Measurements from ENCODE around the gene SPATA20.

SPATA20 gene

GRCh38 chr17:50547035-50547735 is at the start of gene SPATA20:
Gene SPATA20 (plus strand): TSS chr17:50547174. CDS start chr17:50547209, 35 bp downstream.
- DNase-seq: peak; percentile 86

- DNase-seq: no peak
Observed at GRCh38 chr17:50498021-50498874, 48.7 kb upstream of the SPATA20 start.

DNA sequence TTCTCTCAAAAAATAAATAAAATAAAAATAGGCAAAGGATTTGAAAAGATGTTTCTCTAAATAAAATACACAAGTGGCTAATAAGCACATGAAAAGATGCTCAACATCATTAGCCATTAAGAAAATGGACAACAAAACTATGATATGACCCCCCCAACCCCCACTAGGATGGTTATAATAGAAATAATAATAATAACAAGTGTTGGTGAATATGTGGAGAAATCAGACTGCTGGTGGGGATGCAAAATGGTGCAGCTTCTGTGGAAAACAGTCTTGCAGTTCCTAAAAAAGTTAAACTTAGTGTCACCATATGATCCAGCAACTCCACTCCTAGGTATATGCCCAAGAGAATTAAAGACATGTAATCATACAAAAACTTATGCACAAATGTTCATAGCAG is 47.7 kb upstream of the SPATA20 start:
- no peak for DNase-seq

GRCh38 chr17:50499721-50500120 is 47.3 kb upstream of the SPATA20 start:
- no peak for DNase-seq

DNA sequence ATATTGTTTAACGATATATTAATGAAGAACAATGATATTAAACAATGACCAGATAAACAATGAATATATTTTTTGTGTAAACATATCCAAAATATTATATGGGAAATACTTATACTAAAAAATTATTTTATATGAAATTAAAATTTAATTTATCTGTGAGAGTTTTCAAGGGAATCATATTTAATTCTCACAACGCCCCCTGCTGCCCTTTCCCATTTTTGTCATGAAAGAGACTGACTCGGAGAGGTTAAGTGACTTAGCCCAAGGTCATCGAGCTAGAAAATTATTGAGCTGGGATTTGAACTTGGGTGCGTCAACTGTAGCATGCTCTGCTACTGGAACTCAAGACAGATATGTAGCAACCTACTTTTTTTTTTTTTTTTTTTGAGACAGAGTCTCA is 45.9 kb upstream of the SPATA20 start:
- DNase-seq: peak; percentile 10

- DNase-seq: no peak
Observed at GRCh38 chr17:50502301-50502990, 44.5 kb upstream of the SPATA20 start.

DNA sequence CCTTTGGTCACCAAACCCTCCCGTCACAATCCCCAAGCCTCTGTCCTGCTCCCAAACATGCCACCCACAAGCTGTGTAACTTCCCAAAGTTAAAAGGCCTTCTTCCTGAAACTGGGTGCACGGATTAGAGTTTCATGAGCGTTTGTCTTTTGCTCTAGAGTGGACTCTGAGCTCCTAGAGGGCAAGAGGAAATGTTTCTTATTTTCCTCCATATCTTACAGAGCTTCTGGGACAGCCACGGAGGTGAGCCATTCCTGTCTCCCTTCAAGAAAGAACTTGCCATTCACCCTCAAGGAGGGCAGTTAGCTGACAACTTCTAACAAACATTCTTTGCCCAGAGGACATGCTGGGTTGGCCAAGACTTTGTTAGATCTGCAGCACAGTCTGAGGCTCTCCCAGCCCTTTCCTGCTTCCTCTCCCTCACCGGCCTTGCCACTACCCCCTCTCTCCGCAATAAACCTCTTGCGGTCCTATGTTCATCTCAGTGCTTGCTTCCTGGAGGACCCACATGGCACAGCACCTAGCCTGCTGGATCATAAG is 41.3 kb upstream of the SPATA20 start:
- DNase-seq: no peak

- no peak for DNase-seq
Observed at GRCh38 chr17:50506298-50506697, 40.7 kb upstream of the SPATA20 start.

DNA sequence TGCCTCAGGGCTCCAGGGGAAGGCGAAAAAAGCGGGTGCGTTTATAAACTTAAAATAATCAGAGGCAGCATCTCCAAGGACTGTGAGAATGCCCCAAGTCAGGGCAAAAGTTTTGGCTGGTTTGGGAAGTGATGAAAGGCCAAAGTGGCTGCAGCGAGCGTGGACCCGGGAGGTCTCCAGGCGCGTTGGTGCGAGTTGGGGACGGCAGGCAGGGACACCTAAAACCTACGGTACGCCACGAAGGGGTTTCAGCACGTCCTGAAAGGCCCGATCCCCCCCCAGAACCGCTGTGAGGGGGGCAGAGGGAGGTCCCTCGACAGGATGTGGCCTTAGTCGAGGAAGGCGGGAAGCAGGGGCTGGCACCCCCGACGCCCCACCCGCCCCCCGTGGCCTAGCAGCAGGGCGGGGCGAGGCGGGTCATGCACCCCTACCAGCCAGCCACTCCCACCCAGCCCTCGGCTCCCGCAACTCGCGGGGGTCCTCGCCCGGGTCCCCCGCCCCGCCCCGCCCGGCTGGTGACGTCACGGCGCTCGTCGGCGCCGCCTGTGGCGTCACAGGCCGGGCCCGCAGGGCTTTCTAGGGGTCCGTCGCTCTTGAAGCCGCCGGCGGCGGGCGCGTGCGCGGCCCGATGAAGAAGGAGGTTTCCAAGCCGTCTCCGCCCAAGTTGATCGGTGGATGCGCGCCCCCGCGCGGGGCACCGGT is 39.0 kb upstream of the SPATA20 start, which contains the start of gene MYCBPAP:
Gene MYCBPAP, plus strand, starts transcription at position 569 of the 702 bp plus-strand sequence. CDS start 236 bp downstream, outside the sequence.
- DNase-seq: peak; percentile 70

DNA sequence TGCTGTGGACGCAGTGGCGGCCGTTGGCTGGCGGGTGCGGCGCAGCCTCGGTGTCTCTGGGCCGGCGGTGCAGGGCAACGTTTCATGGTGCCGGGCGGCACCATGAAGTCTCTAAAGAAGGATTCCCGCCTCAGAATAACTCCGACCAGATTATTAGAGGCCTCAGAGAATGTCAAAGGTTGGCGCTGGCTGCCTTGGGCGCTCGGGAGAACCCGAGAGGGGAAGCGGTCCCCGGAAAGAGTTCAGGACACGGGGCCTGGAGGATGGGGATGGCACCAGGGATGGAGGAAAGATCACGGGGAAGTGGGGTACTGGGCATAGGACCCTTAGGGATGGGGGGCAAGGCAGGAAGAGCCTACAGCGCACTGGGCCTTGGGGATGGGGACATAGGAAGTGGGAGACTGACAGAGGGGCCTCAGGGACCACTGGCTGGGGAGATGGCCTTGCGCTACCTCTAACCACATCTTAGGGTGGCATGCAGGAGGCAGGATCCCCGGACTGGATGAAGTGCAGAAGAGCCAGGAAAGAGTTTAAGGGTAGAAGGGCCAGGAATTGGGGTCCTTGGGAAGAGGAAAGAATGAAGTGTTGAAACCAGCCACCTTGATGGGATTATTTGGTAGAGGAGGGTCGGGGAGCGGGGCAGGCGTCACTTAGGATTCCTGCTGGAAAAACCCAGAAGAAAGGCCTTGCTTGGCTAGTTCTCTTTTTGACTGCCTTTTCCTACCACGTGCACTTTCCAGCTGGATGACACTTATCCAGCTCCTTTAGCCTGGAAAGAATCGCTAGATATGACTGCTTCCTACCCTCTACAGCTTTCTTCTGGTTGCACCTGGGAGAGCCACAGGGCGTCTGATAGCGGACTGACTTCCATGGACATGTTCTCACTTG is 38.2 kb upstream of the SPATA20 start:
- no peak for DNase-seq

GRCh38 chr17:50511058-50511457 is 35.9 kb upstream of the SPATA20 start:
- peak; percentile 60 for DNase-seq

DNA sequence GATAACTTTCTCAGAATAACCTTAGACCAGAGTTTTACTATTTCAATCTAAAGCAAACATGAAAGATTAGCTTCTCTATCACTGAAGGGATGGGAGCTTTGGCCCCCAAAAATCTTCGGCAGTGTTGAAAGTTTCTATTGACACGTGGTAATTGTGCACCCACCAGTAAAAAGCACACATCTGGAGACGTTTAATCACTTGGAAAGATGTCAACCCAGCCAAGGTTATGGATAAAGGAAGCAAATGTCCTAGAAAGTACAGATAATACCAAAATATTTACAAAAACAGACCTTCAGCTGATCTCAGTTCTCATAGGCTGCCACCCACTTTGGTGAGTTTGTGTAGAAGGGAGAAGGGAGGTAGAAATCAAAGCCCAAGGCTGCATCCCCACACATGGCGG is 33.5 kb upstream of the SPATA20 start:
- no peak for DNase-seq

- no peak for DNase-seq
Observed at GRCh38 chr17:50514388-50514787, 32.6 kb upstream of the SPATA20 start.

- DNase-seq: no peak
Observed at GRCh38 chr17:50514936-50515702, 31.9 kb upstream of the SPATA20 start.

DNA sequence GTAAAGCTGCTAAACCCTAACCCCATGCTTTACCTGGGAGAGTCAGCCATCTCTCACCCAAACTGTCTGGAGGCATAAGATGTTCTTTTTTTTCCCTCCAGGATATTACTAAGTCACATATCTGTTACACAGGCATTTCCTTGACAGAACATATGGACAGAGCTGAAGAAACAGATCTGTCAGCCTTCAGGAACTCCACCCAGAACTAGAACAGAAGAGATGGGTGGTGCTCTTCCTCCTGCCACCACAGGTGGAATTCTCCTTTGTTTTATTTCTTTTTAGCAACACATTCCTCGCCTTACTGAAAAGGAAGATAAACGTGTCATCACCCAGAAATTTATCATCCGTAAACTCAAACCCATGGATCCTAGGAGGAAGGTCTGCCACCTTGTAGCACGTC is 30.0 kb upstream of the SPATA20 start:
- no peak for DNase-seq

DNA sequence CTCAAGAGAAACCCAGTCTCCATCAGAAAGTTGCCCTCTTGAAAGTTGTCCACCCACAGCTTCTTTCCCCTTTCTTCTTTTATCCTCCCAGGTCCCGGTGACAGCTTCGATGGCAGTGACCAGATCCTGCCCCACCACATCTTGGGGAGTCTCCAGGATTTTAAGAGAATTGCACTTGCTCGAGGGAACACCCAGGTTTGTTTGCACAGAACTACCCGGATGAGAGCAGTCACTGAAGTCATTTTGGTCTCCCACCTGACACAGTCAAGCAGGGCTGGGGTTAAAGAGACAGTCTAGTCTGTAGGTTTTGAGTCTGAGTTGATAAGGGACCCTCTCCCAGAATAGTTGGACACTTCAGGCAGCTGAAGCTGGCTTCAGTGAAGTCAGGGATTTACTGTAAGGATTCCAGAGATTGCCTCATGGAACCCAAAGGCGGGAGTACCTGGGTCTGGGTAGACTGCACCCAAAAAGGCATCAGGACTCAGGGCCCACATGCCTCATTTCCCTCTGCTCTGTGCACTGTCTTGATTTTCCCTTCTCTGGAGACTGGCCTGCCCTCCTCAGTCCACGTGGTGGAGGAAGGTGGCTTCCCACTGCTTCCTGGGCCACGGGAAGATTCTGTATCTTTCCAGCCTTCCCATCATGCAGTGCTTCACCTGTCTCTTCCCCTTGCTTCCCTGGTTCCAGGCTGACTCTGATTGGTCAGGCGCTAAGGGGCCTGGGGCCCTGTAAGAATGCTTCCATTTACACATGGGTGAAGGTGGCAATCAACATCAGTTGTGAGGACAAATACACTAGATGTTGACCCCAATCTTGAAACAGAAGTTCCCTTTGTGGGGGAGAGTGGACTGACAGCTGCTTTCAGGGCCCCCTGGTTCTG is 29.2 kb upstream of the SPATA20 start:
- DNase-seq: no peak

DNA sequence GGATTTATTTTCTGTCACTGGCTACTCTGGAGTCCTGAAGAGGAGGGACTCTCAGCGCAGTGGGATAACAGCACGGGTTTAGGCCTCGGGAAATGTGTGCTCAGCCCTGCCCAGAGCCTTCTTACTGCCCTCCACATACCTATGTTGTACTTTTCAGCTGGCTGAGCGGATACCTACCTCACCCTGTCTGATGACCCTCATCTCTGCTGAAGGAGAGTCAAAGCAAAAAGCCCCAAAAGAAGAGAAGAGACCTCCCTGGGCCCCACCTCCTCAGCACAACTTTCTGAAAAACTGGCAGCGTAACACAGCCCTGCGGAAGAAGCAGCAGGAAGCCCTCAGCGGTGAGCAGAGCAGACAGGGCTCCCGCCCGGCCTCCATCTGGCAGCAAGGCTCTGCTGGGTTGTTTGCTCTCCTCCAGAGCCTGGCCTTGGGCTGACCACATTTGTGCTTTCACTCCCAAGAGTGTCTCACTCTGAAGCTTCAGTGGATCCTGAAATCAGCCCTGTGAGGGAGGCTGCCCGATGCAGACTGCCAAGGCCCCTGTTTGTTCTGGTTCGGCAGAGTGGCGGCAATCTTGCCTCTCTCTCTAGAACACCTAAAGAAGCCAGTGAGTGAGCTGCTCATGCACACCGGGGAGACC is 28.5 kb upstream of the SPATA20 start:
- DNase-seq: no peak

DNA sequence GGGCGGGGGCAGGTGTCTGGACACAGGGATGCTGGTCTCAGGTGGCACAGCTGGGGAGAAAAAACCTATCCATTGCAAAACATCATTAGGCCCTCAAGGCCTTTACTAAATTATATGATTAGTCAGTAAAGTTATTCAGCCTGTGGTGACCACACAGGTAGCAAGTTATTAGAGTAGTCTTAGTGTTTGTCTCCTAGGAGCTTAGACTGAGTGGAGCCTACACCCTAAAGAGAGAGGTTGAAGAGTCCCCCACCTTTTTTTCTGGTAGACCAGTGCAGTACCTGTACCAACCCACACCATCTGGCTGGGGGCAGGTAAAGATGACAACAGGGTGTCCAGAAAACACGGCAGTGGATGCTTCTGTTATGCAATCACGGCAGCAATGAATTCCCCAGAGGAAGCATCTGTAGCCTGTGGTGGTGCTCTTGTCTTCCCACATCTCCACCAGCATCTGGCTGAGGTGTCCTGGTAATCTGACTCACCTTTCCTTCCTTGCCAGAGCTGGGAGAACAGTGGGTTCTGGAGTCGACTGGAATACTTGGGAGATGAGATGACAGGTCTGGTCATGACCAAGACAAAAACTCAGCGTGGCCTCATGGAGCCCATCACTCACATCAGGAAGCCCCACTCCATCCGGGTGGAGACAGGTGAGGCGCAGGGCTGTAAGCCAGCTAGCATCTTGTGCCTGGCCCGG is 27.7 kb upstream of the SPATA20 start:
- DNase-seq: no peak
